ENCODE measurements around the gene ADCY6. TPM values are rescaled to one million over a fixed set of nuclear protein-coding genes. Genes with fewer than 3 reads are reported as not detected.

The ADCY6 gene
- total RNA-seq, 1 experiment from 2014 or later, result 31.1 TPM

- Histone ChIP-seq H3K79me2 (ENCODE audit: insufficient read depth, low read length) (peaks cover 15% of the 10 kb centered on the region; the same call in 1 of the 2 replicates), H3K4me2 (ENCODE audit: insufficient read depth, insufficient read length, low read length) (peak within 1 kb of the TSS; percentile 92), H4K8ac (replicated peaks; ENCODE audit: insufficient read length, low read depth, low read length) (no peak within 1 kb of the TSS), H3K79me1 (ENCODE audit: insufficient read depth, low read depth, low read length, poor library complexity, severe bottlenecking) (no peaks in the 10 kb centered on the region), H3K23ac (ENCODE audit: insufficient read length, low read depth, low read length) (no peak within 1 kb of the TSS), H2BK12ac (ENCODE audit: insufficient read length, low read depth, low read length) (no peak within 1 kb of the TSS), H4K5ac (ENCODE audit: insufficient read length, low read depth, low read length) (peak within 1 kb of the TSS; percentile 28), H3K27ac (ENCODE audit: insufficient read length, low read depth, low read length) (peak within 1 kb of the TSS; percentile 87), H3K56ac (ENCODE audit: insufficient read length, low read depth, low read length) (no peak within 1 kb of the TSS), H2BK120ac (ENCODE audit: low read depth, low read length, poor library complexity, severe bottlenecking) (no peak within 1 kb of the TSS), H3K23me2 (ENCODE audit: insufficient read length, low read depth, low read length, poor library complexity, severe bottlenecking) (peaks cover 4% of the 10 kb centered on the region), H3K14ac (ENCODE audit: insufficient read depth, low read length) (peak within 1 kb of the TSS; percentile 94), H3K9ac (ENCODE audit: extremely low read depth, insufficient read length, low read length) (peak within 1 kb of the TSS; percentile 95), H3K4me1 (ENCODE audit: insufficient read depth, low read length) (no peaks in the 10 kb centered on the region; the same call in 1 of the 2 replicates), H2BK5ac (ENCODE audit: insufficient read length, low read length) (no peak within 1 kb of the TSS), H4K20me1 (ENCODE audit: control insufficient read depth, insufficient read depth, insufficient read length) (no peaks in the 10 kb centered on the region), H2AFZ (ENCODE audit: low read length) (peak within 1 kb of the TSS; percentile 33), H3T11ph (ENCODE audit: low read length) (no peak within 1 kb of the TSS), H3K18ac (ENCODE audit: insufficient read length, low read depth, low read length) (peak within 1 kb of the TSS; percentile 46), H2AK5ac (ENCODE audit: insufficient read length, low read length) (no peak within 1 kb of the TSS), H2BK15ac (ENCODE audit: low read depth, low read length) (no peak within 1 kb of the TSS), H3K4ac (ENCODE audit: low read depth, low read length) (no peak within 1 kb of the TSS), H4K91ac (ENCODE audit: insufficient read length, low read depth, low read length) (no peak within 1 kb of the TSS), H3K27me3 (ENCODE audit: insufficient read depth, low read length) (no peaks in the 10 kb centered on the region), H3K9me3 (ENCODE audit: control insufficient read depth, low read depth, low read length) (no peaks in the 10 kb centered on the region), H2BK20ac (ENCODE audit: low read depth, low read length, poor library complexity, severe bottlenecking) (peak within 1 kb of the TSS; percentile 34)
- Mint-ChIP-seq H3K27ac (peak within 1 kb of the TSS; percentile 96 to 100 (median 99)), H3K4me3 (peak within 1 kb of the TSS; percentile 88 to 97), H3K4me1 (peaks cover 9 to 11% of the 10 kb centered on the region in 2 experiments), H3K27me3 (ENCODE audit: low read depth) (peaks cover 2% of the 10 kb centered on the region; the same call in 1 of the 2 replicates), H3K36me3 (ENCODE audit: insufficient read depth in 1 of 3, low read depth in 3 of 3) (peaks cover 33 to 48% (median 47%) of the 10 kb centered on the region in 3 experiments), H3K9me3 (peaks cover 21 to 25% of the 10 kb centered on the region in 2 experiments)
- no CpG with 5 or more reads among the region's 61 CpGs for WGBS (ENCODE audit: extremely low coverage, insufficient read length, low lambda C conversion rate)
- peak; percentile 100 for DNase-seq
- peak; percentile 33; the same call in 1 of the 3 replicates for TF ChIP-seq CTCF (conservative IDR thresholded peaks at IDR 0.05)
Measured at GRCh38 chr12:48716493-48717251, 72.2 kb downstream of the ADCY6 start, which contains the start of gene CCNT1. CCNT1 (minus strand) TSS chr12:48716707; CDS start chr12:48716675, 32 bp downstream.

Small RNA genes lying within 50 kb of the gene (microRNA-seq; reads per million reads assigned to microRNA genes)
- gene MIR4701 (ENCODE audit: borderline microRNAs expressed), result not detected

Other genes starting within 250 kb of the ADCY6 start
- gene LALBA, start 219.0 kb downstream of the ADCY6 start, total RNA-seq (2021), result not detected in 2 replicates
- 51.3 and 56.6 TPM in 2 replicates for gene KANSL2, start 106.9 kb downstream of the ADCY6 start, total RNA-seq (2021)
- gene CCNT1, start 72.4 kb downstream of the ADCY6 start, total RNA-seq (2021), result 49.4 and 53.1 TPM in 2 replicates
- gene CACNB3, start 29.4 kb upstream of the ADCY6 start, total RNA-seq (2021), result 34.9 and 35.1 TPM in 2 replicates
- gene DDX23, start 63.1 kb upstream of the ADCY6 start, total RNA-seq (2021), result 98.1 and 104 TPM in 2 replicates
- gene RND1, start 76.8 kb upstream of the ADCY6 start, total RNA-seq (2021), result 9.5 and 9.7 TPM in 2 replicates
- 40.8 and 43.6 TPM in 2 replicates for gene FKBP11, start 136.4 kb upstream of the ADCY6 start, total RNA-seq (2021)
- 254 and 263 TPM in 2 replicates for gene ARF3, start 168.4 kb upstream of the ADCY6 start, total RNA-seq (2021)
- 0.37 and 0.53 TPM in 2 replicates for gene WNT10B, start 182.6 kb upstream of the ADCY6 start, total RNA-seq (2021)
- not detected in 2 replicates for gene WNT1, start 189.2 kb upstream of the ADCY6 start, total RNA-seq (2021)
- gene DDN, start 210.3 kb upstream of the ADCY6 start, total RNA-seq (2021), result 0.35 and 0.39 TPM in 2 replicates
- 34.8 and 36.7 TPM in 2 replicates for gene PRKAG1, start 229.7 kb upstream of the ADCY6 start, total RNA-seq (2021)